Body of pancreas (tissue), 4 donors: Measurements from ENCODE around the gene SLC35F2. TPM values are rescaled to one million over a fixed set of nuclear protein-coding genes. Genes with fewer than 3 reads are reported as not detected.
"Not testable (repeated sequence)": the region's sequence is repeated elsewhere in the genome, so short reads cannot be mapped to it uniquely, and the experiment has no call there.

Experiments used
- ATAC-seq: fragments of 150-250 bp; one replicate; pipeline ENCODE4 v1.9.1; 2016
- DNase-seq, 4 donors: peaks; one replicate each; pipeline ENCODE4 v3.0.0-alpha.2; 2019
- H3K27ac ChIP-seq, 4 donors: fragments of 200-600 bp; sonication (generic); 1 replicate in 3 of 4; 2 replicates in 1 of 4; pipeline versions ENCODE4 v1.5.1 to v1.6.1; 2016 to 2019; ENCODE audit warnings: mild to moderate bottlenecking in 1 of 4, mixed read lengths in 1 of 4, moderate library complexity in 1 of 4
- H3K27me3 ChIP-seq, 2 donors: fragments of 200-600 bp; sonication (generic); one replicate each; pipeline ENCODE4 v1.6.0; 2016; ENCODE audit warnings: mild to moderate bottlenecking in 1 of 2
- H3K36me3 ChIP-seq, 2 donors: fragments of 200-600 bp; sonication (generic); replicated peaks in 1 of 2; 2 replicates each; pipeline ENCODE4 v1.5.1; 2016; ENCODE audit warnings: low read depth in 2 of 2; ENCODE audit not compliant: insufficient read depth in 1 of 2
- H3K4me1 ChIP-seq: fragments of 200-600 bp; sonication (generic); one replicate; pipeline ENCODE4 v1.6.0; 2016
- H3K4me3 ChIP-seq, 2 donors: fragments of 200-600 bp; sonication (generic); 1 replicate in 1 of 2; 2 replicates in 1 of 2; pipeline ENCODE4 v1.5.1; 2016 to 2019
- H3K9me3 ChIP-seq, 3 donors: fragments of 200-600 bp; sonication (generic); 1 replicate in 2 of 3; 2 replicates in 1 of 3; pipeline ENCODE4 v1.5.1; 2016
- POLR2A ChIP-seq, 3 donors: fragments of 450-650 bp; IDR thresholded peaks; one replicate each; pipeline ENCODE4 v1.6.1; 2016; ENCODE audit warnings: antibody characterized with exemption in 3 of 3, mild to moderate bottlenecking in 2 of 3
- WGBS, 2 donors: methylation state at CpG; one replicate each; pipeline ENCODE4 v1.1.5; 2017; 5-methylcytosine and 5-hydroxymethylcytosine counted together
- intact Hi-C: fragments of 100-400 bp; cut with DNase I; formaldehyde crosslinking; loops from one replicate; pipeline ENCODE4 v1.15.1; 2023
- total RNA-seq, 2 donors: library from RNA; depleted of rRNA; stranded (reverse); fragments of >200 nt; gene quantifications; one replicate each; pipeline ENCODE4 v1.1.0, GENCODE V29; 2016
- TF ChIP-seq, protein P1 (sequence below), 7 experiments: fragments of 450-650 bp in 4 of 7; fragments of 200-600 bp in 3 of 7; sonication (generic) in 3 of 7; IDR thresholded peaks; one replicate each; pipeline ENCODE4 v1.5.1; 2016 to 2019; ENCODE audit warnings: antibody characterized with exemption in 7 of 7

The SLC35F2 gene
- total RNA-seq, 2 donors from 2014 or later = 0.33 to 8.6 TPM

DNA sequence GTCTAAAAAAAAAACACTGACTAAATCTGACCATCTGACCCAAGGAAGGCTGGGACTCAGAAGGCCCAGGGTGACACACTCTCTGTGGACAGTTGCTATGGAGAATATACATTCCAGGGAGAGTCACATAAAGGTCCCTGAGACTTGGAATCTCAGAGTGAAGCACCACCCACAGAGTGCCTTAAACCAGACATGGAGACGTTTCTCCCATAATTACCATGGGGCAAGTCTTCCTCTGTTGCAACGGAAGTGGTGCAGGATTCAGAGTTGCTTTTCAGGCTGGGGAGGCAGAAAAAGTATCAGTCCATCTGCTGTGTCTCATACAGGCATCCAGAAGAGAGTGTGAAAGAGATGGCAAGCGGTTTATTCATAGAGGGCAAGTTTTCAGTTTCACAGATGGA, 88.0 kb downstream of the SLC35F2 start:
- no peaks in the 10 kb centered on the region for H3K27me3 ChIP-seq
- intact Hi-C loops = no loop called here
- no peaks in the 10 kb centered on the region for H3K4me1 ChIP-seq
- no peaks in the 10 kb centered on the region for H3K9me3 ChIP-seq
- WGBS, 2 donors = 37 to 58% methylated on average over 3 of the region's 3 CpGs
- H3K36me3 ChIP-seq = no peaks in the 10 kb centered on the region
- no peak for ATAC-seq
- DNase-seq = no peak
- TF ChIP-seq, protein P1, sequence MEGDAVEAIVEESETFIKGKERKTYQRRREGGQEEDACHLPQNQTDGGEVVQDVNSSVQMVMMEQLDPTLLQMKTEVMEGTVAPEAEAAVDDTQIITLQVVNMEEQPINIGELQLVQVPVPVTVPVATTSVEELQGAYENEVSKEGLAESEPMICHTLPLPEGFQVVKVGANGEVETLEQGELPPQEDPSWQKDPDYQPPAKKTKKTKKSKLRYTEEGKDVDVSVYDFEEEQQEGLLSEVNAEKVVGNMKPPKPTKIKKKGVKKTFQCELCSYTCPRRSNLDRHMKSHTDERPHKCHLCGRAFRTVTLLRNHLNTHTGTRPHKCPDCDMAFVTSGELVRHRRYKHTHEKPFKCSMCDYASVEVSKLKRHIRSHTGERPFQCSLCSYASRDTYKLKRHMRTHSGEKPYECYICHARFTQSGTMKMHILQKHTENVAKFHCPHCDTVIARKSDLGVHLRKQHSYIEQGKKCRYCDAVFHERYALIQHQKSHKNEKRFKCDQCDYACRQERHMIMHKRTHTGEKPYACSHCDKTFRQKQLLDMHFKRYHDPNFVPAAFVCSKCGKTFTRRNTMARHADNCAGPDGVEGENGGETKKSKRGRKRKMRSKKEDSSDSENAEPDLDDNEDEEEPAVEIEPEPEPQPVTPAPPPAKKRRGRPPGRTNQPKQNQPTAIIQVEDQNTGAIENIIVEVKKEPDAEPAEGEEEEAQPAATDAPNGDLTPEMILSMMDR (IDR thresholded peaks at IDR 0.05) = no peak
- TF ChIP-seq POLR2A (IDR thresholded peaks at IDR 0.05) = no peak
- H3K27ac ChIP-seq = no peak overlapping the region
- no peak overlapping the region for H3K4me3 ChIP-seq

DNA sequence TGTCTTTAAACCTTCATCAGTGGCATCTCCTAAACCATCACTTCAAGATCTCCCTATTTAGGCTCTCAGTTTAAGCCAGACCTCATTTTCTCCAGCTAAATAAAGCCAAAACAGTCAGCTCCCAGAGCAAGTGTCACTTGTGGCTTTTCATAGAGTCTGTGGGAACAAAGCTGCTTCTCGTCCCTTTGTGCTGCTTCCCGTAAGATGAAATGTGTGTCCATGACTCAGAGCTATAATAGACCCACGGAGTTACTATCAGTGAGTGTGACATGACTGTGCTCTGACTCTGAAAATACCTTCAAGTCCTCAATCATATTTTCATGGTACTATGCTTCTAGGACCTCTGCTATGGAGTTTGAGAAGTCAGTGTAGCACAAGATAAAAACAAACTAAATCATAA, 89.4 kb downstream of the SLC35F2 start:
- H3K4me1 ChIP-seq = no peaks in the 10 kb centered on the region
- intact Hi-C loops = no loop called here
- no peak overlapping the region for H3K4me3 ChIP-seq
- TF ChIP-seq POLR2A (IDR thresholded peaks at IDR 0.05) = no peak
- TF ChIP-seq, protein P1 (IDR thresholded peaks at IDR 0.05) = no peak
- ATAC-seq (no peak), DNase-seq (no peak)
- H3K9me3 ChIP-seq = no peaks in the 10 kb centered on the region
- H3K36me3 ChIP-seq = no peaks in the 10 kb centered on the region
- no peaks in the 10 kb centered on the region for H3K27me3 ChIP-seq
- H3K27ac ChIP-seq = no peak overlapping the region
- 50 to 52% methylated on average over 3 of the region's 3 CpGs for WGBS, 2 donors

DNA sequence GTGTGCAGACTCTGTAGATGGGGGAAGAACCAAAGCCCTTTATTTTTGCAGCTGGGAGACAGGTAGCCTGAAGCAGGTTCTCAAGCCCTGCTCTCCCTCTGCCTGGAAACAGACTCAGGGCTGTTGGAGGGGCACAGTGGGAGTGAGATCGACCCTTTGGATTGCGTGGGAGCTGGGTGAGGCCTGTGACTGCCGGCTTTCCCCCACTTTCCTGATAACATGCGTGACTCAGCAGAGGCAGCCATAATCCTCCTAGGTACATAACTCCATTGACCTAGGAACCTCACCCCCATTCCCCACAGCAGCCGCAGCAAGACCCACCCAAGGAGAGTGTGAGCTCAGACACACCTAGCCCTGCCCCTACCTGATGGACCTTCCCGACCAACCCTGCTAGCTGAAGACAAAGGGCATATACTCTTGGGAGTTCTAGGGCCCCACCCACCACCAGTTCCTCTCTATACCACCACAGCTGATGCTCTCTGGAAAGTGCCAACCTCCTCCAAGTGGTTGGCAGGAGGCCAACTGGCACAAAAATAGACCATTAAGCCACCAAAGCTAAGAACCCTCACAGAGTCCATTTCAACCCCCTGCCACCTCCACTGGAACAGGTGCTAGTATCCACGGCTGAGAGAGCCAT, 99.8 kb downstream of the SLC35F2 start:
- H3K27ac ChIP-seq, intact Hi-C loops, H3K4me3 ChIP-seq, H3K27me3 ChIP-seq, H3K4me1 ChIP-seq, H3K36me3 ChIP-seq, DNase-seq, ATAC-seq, H3K9me3 ChIP-seq: not testable (repeated sequence)
- 71 to 83% methylated on average over 3 to 7 of the region's 7 CpGs for WGBS, 2 donors

DNA sequence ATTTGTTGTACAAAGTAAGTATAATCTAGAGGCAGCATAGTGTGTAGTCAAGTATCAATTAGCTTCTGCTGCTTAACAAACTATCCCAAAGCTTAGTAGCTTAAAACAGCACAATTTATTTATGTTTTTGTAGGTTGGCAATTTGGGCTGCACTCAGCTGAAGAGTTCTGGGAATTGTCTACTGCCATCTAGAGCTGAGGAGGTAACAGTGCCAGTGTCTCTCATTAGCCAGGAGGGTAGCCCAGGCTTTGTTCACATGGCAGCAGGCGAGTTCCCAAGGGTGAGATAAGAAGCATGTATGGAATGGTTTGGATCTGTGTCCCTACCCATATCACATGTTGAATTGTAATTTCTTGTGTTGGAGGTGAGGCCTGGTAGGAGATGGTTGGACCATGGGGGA, 100.9 kb downstream of the SLC35F2 start:
- Histone ChIP-seq H3K9me3 (no peaks in the 10 kb centered on the region), H3K27ac (no peak overlapping the region), H3K27me3 (no peaks in the 10 kb centered on the region), H3K4me1 (no peaks in the 10 kb centered on the region), H3K36me3 (no peaks in the 10 kb centered on the region), H3K4me3 (no peak overlapping the region)
- DNase-seq (no peak), ATAC-seq (no peak)
- intact Hi-C loops = no loop called here
- TF ChIP-seq, protein P1 (IDR thresholded peaks at IDR 0.05) = no peak
- TF ChIP-seq POLR2A (IDR thresholded peaks at IDR 0.05) = no peak
- WGBS, 2 donors = 60 to 86% methylated on average over 1 of the region's 1 CpG

DNA sequence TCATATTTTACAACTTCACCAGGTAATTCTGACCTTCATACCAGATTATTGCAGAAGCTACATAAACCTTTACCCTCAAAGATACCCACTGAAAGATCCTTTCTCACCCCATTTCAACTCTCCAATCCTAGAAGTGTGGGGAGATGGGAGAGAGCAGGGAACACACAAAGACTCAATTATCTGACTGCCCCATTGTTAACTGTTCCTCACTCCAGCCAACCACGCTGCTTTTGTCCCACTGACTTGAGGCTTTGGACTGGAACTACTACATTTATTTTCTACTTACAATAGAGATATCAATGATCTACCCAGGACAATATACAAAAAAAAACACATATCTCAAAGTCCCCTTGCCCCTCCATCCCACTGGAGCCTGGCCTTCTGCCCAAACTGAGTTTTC, 102.0 kb downstream of the SLC35F2 start:
- intact Hi-C loops = no loop called here
- Histone ChIP-seq H3K36me3 (no peaks in the 10 kb centered on the region), H3K4me1 (no peaks in the 10 kb centered on the region), H3K4me3 (no peak overlapping the region), H3K27me3 (no peaks in the 10 kb centered on the region), H3K9me3 (no peaks in the 10 kb centered on the region), H3K27ac (no peak overlapping the region)
- DNase-seq (no peak), ATAC-seq (no peak)
- TF ChIP-seq POLR2A (IDR thresholded peaks at IDR 0.05) = no peak
- TF ChIP-seq, protein P1 (IDR thresholded peaks at IDR 0.05) = no peak
- 77 to 88% methylated on average over 1 of the region's 1 CpG for WGBS, 2 donors
